Smooth muscle cell of the umbilical artery (primary cell): Measurements from ENCODE around the gene SLC25A36. TPM values are rescaled to one million over a fixed set of nuclear protein-coding genes. Genes with fewer than 3 reads are reported as not detected.

ENCODE experiments used
- total RNA-seq: library from RNA; depleted of rRNA; stranded (reverse); fragments of >200 nt; gene quantifications from 2 replicates; pipeline ENCODE4 v1.2.3, GENCODE V29; 2014

Gene SLC25A36, protein sequence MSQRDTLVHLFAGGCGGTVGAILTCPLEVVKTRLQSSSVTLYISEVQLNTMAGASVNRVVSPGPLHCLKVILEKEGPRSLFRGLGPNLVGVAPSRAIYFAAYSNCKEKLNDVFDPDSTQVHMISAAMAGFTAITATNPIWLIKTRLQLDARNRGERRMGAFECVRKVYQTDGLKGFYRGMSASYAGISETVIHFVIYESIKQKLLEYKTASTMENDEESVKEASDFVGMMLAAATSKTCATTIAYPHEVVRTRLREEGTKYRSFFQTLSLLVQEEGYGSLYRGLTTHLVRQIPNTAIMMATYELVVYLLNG
- total RNA-seq = 79.9 and 97.2 TPM in 2 replicates

DNA sequence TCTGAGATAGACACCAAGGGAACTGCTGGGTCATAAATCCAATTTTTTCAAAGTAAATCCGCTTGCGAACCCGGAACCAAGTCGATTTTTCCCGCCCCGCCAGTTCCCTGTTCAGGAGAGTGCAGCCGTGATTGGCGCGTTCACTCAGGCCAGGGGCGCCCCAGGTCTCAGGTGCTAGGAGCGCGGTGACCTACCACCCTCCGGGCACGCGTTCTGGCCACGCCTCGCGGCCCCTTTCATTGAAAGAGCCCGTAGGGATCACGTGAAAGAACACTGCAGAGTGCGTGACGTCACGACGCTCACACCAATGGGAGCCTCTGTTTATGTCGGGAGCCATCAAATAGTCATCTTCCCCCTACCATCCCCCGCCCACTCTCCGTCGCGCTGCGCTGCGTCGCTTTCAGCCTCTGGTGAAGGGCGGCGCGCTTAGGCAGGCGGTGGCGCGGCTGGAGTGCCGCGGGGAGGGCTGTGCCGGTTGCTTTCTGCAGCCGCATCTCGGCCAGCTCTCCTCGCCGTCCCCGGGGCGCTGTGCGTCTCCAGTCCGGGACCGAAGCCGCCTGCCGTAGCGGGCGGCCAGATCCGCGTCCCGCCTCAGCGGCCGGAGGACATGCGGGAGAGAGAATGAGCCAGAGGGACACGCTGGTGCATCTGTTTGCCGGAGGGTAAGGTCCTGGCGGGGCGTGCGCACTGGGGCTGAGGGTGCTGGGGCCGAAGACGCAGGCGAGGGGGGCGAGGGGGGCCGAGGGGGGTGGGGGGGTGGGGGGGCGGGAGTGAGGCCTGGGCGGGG lies at the start of gene SLC25A36:
TSS of gene SLC25A36 (plus strand) at position 403 of the 787 bp plus-strand sequence. CDS start at position 622, 219 bp downstream.

Other genes starting within 250 kb of the SLC25A36 start
- gene SPSB4, start 109.5 kb downstream of the SLC25A36 start, total RNA-seq = under 0.01 TPM in 1 of 2 replicates, not detected in the other